ENCODE measurements around the gene ZNF322.

ZNF322 gene

GRCh38 chr6:26604026-26604425 is 55.5 kb downstream of the ZNF322 start:
- Mint-ChIP-seq H3K9me3 (no peaks in the 10 kb centered on the region), H3K4me1 (peaks cover 23 to 37% of the 10 kb centered on the region in 2 donors), H3K27ac (peak overlapping the region; percentile 57), H3K27me3 (no peaks in the 10 kb centered on the region), H3K4me3 (peak overlapping the region; percentile 22 to 50), H3K36me3 (peaks cover 0 to 13% of the 10 kb centered on the region in 2 donors)
- ATAC-seq (replicated peaks) (peak; percentile 75 to 84), DNase-seq (no peak)

DNA sequence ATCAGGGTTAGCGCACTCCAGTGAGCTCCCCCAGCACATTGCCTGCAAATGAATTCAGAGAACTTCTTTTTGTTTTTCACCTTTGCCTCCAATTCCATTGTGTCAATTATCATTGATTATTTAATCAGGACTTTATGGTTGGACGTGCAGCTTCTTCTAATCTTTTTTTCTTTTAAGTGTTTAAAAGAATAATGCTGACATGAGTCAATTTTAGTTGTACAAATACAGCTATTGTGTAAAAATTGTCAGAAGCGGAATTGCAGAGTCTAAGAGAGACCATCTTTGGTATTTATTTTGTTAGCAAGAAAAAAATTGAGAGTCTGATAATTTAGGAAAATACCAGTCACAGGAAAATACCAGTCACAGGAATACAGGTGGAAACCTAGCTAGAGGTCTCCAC is 57.3 kb downstream of the ZNF322 start:
- ATAC-seq (replicated peaks): no peak
- peaks cover 27 to 44% of the 10 kb centered on the region in 2 donors for H3K4me1 Mint-ChIP-seq

DNA sequence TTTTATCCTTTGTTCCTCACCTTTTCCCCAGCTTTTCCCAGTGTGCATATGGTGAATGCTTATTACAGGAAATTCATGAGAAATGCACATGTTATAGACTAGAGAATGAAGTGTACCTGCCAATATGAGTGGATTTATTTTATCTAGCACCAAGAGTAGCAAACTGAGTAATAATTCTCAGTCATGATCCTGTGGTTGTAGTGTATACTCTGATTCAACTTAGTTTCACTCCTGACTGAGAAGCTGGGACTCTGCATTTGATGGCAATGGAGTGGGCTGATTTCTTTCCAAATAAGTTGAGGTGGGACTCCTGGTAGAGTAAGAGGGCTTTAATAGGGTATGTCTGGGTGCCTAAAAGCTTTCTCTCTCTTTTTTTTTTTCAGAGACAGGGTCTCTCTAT is 58.8 kb downstream of the ZNF322 start:
- H3K27me3 Mint-ChIP-seq: no peaks in the 10 kb centered on the region
- no peak for ATAC-seq (replicated peaks)
- H3K4me1 Mint-ChIP-seq: peaks cover 27 to 44% of the 10 kb centered on the region in 2 donors
- no peaks in the 10 kb centered on the region for H3K9me3 Mint-ChIP-seq
- peak overlapping the region; percentile 74 for H3K27ac Mint-ChIP-seq
- H3K4me3 Mint-ChIP-seq: no peak overlapping the region
- no peak for DNase-seq
- H3K36me3 Mint-ChIP-seq: peaks cover 8 to 21% of the 10 kb centered on the region in 2 donors

More for the DNA sequence above, 57.3 kb downstream of the ZNF322 start:
- H3K9me3 Mint-ChIP-seq: no peaks in the 10 kb centered on the region
- no peaks in the 10 kb centered on the region for H3K27me3 Mint-ChIP-seq
- peaks cover 8 to 21% of the 10 kb centered on the region in 2 donors for H3K36me3 Mint-ChIP-seq
- peak overlapping the region; percentile 77 for H3K27ac Mint-ChIP-seq
- no peak overlapping the region for H3K4me3 Mint-ChIP-seq
- no peak for DNase-seq

DNA sequence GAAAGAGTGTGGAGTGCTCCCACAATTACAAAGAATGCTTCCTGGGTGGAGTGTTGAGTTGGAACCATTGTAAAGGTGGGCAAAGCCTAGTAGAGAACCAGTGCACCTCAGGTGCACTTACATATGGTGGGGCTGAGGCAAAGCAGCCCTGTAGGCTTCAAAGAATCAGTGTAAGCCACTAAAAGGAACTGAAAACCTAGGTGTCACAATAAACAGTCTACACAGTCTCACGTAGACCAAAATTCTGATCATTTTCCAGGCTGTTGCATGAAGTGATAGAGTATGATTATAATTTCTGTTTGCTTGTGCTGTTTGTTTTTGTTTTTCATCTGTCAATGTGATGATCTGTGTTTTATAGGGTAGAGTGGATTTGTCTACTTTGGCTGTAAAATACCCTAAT is 60.0 kb downstream of the ZNF322 start:
- H3K27me3 Mint-ChIP-seq: no peaks in the 10 kb centered on the region
- peaks cover 8 to 21% of the 10 kb centered on the region in 2 donors for H3K36me3 Mint-ChIP-seq
- no peak for ATAC-seq (replicated peaks)
- H3K27ac Mint-ChIP-seq: no peak overlapping the region
- no peak overlapping the region for H3K4me3 Mint-ChIP-seq
- no peaks in the 10 kb centered on the region for H3K9me3 Mint-ChIP-seq
- no peak for DNase-seq
- H3K4me1 Mint-ChIP-seq: peaks cover 26 to 40% of the 10 kb centered on the region in 2 donors

DNA sequence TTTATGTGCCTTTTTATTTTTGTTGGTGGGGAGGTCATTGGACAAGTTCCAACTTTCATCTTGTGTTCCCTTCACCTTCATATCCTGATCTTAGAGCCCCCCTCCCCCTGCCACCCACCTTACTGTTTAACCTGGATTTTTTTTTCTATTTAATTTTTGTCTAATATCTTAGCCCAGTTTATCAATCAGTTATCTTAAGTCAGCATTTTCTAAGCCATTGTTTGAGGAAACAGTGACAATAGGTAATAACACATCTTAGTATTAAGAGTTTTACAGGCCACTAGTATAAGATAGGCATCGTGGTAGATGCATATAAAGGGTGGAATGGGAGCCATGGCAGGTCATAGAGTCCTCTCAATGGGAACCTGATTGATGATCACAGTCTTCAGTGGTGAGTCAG is 60.4 kb downstream of the ZNF322 start:
- DNase-seq (no peak), ATAC-seq (replicated peaks) (no peak)
- Mint-ChIP-seq H3K27ac (no peak overlapping the region), H3K4me1 (peaks cover 22 to 35% of the 10 kb centered on the region in 2 donors), H3K9me3 (no peaks in the 10 kb centered on the region), H3K27me3 (peaks cover 0 to under 1% of the 10 kb centered on the region in 2 donors), H3K4me3 (no peak overlapping the region), H3K36me3 (peaks cover 8 to 21% of the 10 kb centered on the region in 2 donors)

GRCh38 chr6:26598267-26598666 is 61.3 kb downstream of the ZNF322 start:
- Mint-ChIP-seq H3K4me1 (peaks cover 17 to 27% of the 10 kb centered on the region in 2 donors), H3K9me3 (no peaks in the 10 kb centered on the region), H3K27ac (peak overlapping the region; percentile 73), H3K36me3 (peaks cover 8 to 21% of the 10 kb centered on the region in 2 donors), H3K27me3 (peaks cover 5 to 9% of the 10 kb centered on the region in 2 donors), H3K4me3 (no peak overlapping the region)
- DNase-seq (no peak), ATAC-seq (replicated peaks) (no peak)

GRCh38 chr6:26597821-26598220 is 61.7 kb downstream of the ZNF322 start:
- H3K4me1 Mint-ChIP-seq: peaks cover 15 to 23% of the 10 kb centered on the region in 2 donors
- DNase-seq: no peak
- H3K27ac Mint-ChIP-seq: peak overlapping the region; percentile 73
- H3K4me3 Mint-ChIP-seq: no peak overlapping the region
- H3K9me3 Mint-ChIP-seq: no peaks in the 10 kb centered on the region
- peaks cover 8 to 11% of the 10 kb centered on the region in 2 donors for H3K27me3 Mint-ChIP-seq
- peaks cover 8 to 21% of the 10 kb centered on the region in 2 donors for H3K36me3 Mint-ChIP-seq
- ATAC-seq (replicated peaks): no peak

DNA sequence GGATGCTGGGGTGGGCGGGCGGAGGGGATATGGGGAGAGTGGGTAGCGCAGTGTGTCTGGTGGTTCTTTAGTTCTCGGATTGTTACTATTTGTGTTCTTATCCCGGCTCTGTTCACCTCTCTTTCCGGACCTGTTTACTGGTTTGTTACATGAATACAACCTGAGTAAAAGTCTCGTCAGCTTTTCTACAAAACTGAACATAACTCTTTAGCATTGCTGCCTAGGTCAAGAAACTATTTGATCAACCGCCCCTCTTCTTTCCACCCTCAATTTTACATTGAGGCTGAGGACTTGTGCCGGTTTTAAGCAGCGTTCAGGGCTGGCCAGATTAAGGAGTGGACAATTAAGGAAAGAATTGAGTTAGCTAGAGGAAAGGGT is 62.2 kb downstream of the ZNF322 start:
- H3K27me3 Mint-ChIP-seq: peaks cover 8 to 11% of the 10 kb centered on the region in 2 donors
- H3K36me3 Mint-ChIP-seq: peaks cover 8 to 17% of the 10 kb centered on the region in 2 donors
- no peak overlapping the region for H3K27ac Mint-ChIP-seq
- H3K4me1 Mint-ChIP-seq: peaks cover 12 to 18% of the 10 kb centered on the region in 2 donors
- ATAC-seq (replicated peaks) (no peak), DNase-seq (no peak)
- no peak overlapping the region for H3K4me3 Mint-ChIP-seq
- no peaks in the 10 kb centered on the region for H3K9me3 Mint-ChIP-seq

DNA sequence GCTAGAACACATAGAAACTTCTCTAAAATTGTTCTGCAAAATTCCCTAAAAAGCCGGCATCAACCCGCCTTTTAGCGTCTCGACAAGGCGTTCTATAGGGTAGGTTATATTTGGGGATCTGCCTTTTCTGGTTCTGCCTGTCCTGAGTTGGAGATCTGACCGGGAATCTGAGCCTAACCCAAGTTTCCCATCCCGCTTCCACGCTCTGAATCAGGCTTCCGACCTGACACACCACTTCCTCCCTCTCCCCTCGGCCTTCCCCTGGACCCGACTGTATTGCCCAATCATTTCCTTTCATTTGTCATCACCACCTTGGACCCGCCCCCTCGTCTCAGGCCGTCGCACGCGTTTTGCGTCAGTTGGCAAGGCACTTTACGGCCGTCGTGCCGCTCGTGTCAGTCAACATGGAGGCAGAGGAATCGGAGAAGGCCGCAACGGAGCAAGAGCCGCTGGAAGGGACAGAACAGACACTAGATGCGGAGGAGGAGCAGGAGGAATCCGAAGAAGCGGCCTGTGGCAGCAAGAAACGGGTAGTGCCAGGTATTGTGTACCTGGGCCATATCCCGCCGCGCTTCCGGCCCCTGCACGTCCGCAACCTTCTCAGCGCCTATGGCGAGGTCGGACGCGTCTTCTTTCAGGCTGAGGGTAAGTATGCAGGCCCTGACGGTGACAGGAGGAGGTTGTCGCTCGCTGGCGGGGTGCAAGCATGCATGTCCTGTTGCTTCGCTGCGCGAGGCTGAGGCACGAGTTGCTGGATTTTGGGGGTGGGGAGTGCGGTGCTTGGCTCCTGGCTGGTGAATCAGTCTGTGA is 62.8 kb downstream of the ZNF322 start, which contains the start of gene ABT1:
TSS of gene ABT1 (plus strand) at position 375 of the 810 bp plus-strand sequence. CDS start at position 405, 30 bp downstream.
- Mint-ChIP-seq H3K4me3 (no peak within 1 kb of the TSS), H3K4me1 (peaks cover 12 to 18% of the 10 kb centered on the region in 2 donors), H3K27ac (no peak within 1 kb of the TSS), H3K27me3 (peaks cover 10 to 16% of the 10 kb centered on the region in 2 donors), H3K36me3 (peaks cover 8 to 17% of the 10 kb centered on the region in 2 donors), H3K9me3 (no peaks in the 10 kb centered on the region)
- DNase-seq (peak; percentile 97), ATAC-seq (replicated peaks) (peak; percentile 87 to 88)

DNA sequence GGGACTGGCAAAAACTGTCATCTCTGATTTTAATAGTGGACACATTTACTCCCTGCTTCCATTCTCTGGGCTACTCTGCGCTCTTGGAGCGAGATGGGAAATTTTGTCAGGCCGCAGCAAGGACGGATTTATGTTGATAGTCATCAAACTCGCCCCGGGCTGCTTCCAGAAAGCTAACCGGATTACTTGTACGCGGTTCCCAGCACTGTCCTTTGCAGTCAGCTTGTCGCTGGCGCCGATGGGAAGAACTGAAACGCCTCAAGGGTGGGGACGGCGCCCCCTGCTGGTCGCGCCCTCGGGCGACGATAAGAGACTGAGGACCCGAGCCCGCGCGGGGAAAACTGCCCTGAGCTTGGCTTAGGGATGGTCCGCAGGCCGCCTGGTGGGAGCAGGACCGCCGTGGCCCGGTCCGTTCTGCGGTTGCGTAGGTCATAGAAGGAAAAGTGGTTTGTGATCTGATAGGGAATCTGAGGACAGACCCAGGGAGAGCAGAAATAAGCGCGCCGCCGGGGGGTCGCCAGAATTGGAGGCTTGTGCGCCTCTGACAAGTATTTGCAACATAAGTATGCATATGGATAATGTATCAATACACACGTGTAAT is 63.8 kb downstream of the ZNF322 start:
- peak; percentile 74 to 76 for ATAC-seq (replicated peaks)
- no peak overlapping the region for H3K27ac Mint-ChIP-seq
- H3K4me1 Mint-ChIP-seq: peaks cover 12 to 18% of the 10 kb centered on the region in 2 donors
- peaks cover 8 to 17% of the 10 kb centered on the region in 2 donors for H3K36me3 Mint-ChIP-seq
- no peaks in the 10 kb centered on the region for H3K9me3 Mint-ChIP-seq
- peak; percentile 78 for DNase-seq
- H3K27me3 Mint-ChIP-seq: peaks cover 20 to 26% of the 10 kb centered on the region in 2 donors
- H3K4me3 Mint-ChIP-seq: no peak overlapping the region

GRCh38 chr6:26594730-26595632 is 64.6 kb downstream of the ZNF322 start:
- no peak for DNase-seq
- H3K4me1 Mint-ChIP-seq: peaks cover 12 to 18% of the 10 kb centered on the region in 2 donors
- H3K9me3 Mint-ChIP-seq: no peaks in the 10 kb centered on the region
- no peak overlapping the region for H3K4me3 Mint-ChIP-seq
- peaks cover 20 to 26% of the 10 kb centered on the region in 2 donors for H3K27me3 Mint-ChIP-seq
- peak overlapping the region; percentile 26 for H3K27ac Mint-ChIP-seq
- H3K36me3 Mint-ChIP-seq: peaks cover 8 to 17% of the 10 kb centered on the region in 2 donors
- no peak for ATAC-seq (replicated peaks)

- Mint-ChIP-seq H3K4me1 (peaks cover 7 to 13% of the 10 kb centered on the region in 2 donors), H3K4me3 (no peak overlapping the region), H3K36me3 (peaks cover 8% of the 10 kb centered on the region in 2 donors), H3K9me3 (no peaks in the 10 kb centered on the region), H3K27ac (no peak overlapping the region), H3K27me3 (peaks cover 20 to 26% of the 10 kb centered on the region in 2 donors)
- ATAC-seq (replicated peaks): no peak
- DNase-seq: no peak
Measured at GRCh38 chr6:26594131-26594498, 65.4 kb downstream of the ZNF322 start.

DNA sequence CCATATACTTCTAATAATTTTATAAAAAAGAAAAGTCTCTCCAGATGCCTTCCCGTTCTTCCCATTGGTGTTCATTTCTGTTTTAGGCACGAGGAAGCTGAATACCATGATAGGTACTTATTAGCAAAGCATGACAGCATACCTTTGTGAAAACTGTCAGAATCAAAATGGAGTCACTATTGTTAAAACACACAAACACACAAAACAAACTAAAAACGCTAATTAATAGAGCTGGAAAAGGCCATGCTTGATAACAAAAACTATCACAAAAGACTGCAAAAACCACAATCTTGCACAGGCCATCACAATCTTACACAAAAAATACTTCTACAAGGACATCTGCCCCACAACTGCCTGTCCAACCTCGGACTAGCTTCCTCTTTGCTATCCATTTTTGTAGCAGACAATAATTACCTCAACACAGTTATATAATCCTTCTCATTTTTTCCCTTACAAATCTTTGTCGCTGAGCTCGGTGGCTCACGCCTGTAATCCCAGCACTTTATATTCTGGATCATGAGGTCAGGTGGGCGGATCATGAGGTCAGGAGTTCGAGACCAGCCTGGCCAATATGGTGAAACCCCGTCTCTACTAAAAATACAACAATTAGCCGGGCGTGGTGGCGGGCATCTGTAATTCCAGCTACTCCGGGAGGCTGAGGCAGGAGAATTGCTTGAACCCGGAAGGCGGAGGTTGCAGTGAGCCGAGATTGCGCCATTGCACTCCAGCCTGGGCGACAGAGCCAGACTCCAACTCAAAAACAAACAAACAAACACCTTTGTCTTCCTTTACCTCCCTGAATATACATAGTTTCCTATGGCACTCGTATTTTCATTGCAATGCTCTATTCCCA is 66.0 kb downstream of the ZNF322 start:
- no peak for ATAC-seq (replicated peaks)
- DNase-seq: no peak
- no peak overlapping the region for H3K4me3 Mint-ChIP-seq
- H3K27ac Mint-ChIP-seq: no peak overlapping the region
- H3K27me3 Mint-ChIP-seq: peaks cover 20 to 26% of the 10 kb centered on the region in 2 donors
- peaks cover 6% of the 10 kb centered on the region in 2 donors for H3K36me3 Mint-ChIP-seq
- H3K4me1 Mint-ChIP-seq: peaks cover 5 to 10% of the 10 kb centered on the region in 2 donors
- H3K9me3 Mint-ChIP-seq: no peaks in the 10 kb centered on the region
